HepG2 (cell line): ENCODE data around the gene SRSF12.

ENCODE experiments used
- BCL3 ChIP-seq: sonication (generic); formaldehyde crosslinking; IDR thresholded peaks from 2 replicates; pipeline ENCODE4 v1.5.1; 2020; ENCODE audit warnings: mild to moderate bottlenecking, missing genetic modification reagents, moderate library complexity
- BRF2 ChIP-seq: sonication (generic); formaldehyde crosslinking; IDR thresholded peaks from 2 replicates; pipeline ENCODE4 v1.8.1; 2022; ENCODE audit warnings: mild to moderate bottlenecking, missing genetic modification reagents
- CBX2 ChIP-seq, 2 experiments: fragments of 200-600 bp in 1 of 2; sonication (generic); formaldehyde crosslinking in 1 of 2; IDR thresholded peaks; 2 replicates each; pipeline versions ENCODE4 v1.7.0 to v1.8.1; 2018 to 2022; ENCODE audit warnings: low read depth in 2 of 2, low read length in 1 of 2, mild to moderate bottlenecking in 1 of 2, missing genetic modification reagents in 1 of 2
- CENPT ChIP-seq: sonication (generic); formaldehyde crosslinking; IDR thresholded peaks from 2 replicates; pipeline ENCODE4 v1.8.0; 2022; ENCODE audit warnings: low read depth, mild to moderate bottlenecking, moderate library complexity, missing genetic modification reagents
- CTCF ChIP-seq: sonication (generic); formaldehyde crosslinking; IDR thresholded peaks from 2 replicates; pipeline ENCODE4 v1.5.0; 2020; ENCODE audit warnings: mild to moderate bottlenecking, missing genetic modification reagents, moderate library complexity
- POLR2AphosphoS5 ChIP-seq: IDR thresholded peaks from 2 replicates; pipeline ENCODE4 v1.6.1; 2012; ENCODE audit warnings: low read depth, low read length
- RAD51 ChIP-seq: fragments of 450-650 bp; IDR thresholded peaks from 2 replicates; pipeline ENCODE4 v1.6.1; 2016; ENCODE audit warnings: borderline replicate concordance

GRCh38 chr6:89047473-89047872 lies 70.4 kb downstream of the SRSF12 start:
- TF ChIP-seq BCL3 (no peak), BRF2 (CRISPR knock-in tag) (no peak), CTCF (CRISPR knock-in tag) (no peak), CBX2 (IDR thresholded peaks at IDR 0.05; ENCODE audit: low read depth, low read length) (no peak), CBX2 (CRISPR knock-in tag; IDR thresholded peaks at IDR 0.05; ENCODE audit: low read depth) (no peak), RAD51 (no peak), POLR2AphosphoS5 (no peak), CENPT (no peak)
